ENCODE measurements around the gene CARMIL1.

CARMIL1 gene

GRCh38 chr6:25415701-25416100 is 136.5 kb downstream of the CARMIL1 start:
- Histone ChIP-seq H3K9me3 (ENCODE audit: low read length) (no peaks in the 10 kb centered on the region), H3K4me1 (ENCODE audit: insufficient read depth, low read length) (no peaks in the 10 kb centered on the region), H3K4me3 (ENCODE audit: low read depth in 1 of 2, low read length in 2 of 2) (no peak overlapping the region), H3K9ac (ENCODE audit: low read length) (no peak overlapping the region), H3K36me3 (ENCODE audit: insufficient read depth, low read length) (no peaks in the 10 kb centered on the region), H3K27ac (ENCODE audit: low read depth, low read length) (no peak overlapping the region), H3K27me3 (ENCODE audit: control insufficient read depth in 1 of 2, insufficient read depth in 2 of 2, low read length in 2 of 2) (no peaks in the 10 kb centered on the region)

GRCh38 chr6:25417046-25417605 is 138.0 kb downstream of the CARMIL1 start:
- Histone ChIP-seq H3K9me3 (ENCODE audit: low read length) (no peaks in the 10 kb centered on the region), H3K27me3 (ENCODE audit: control insufficient read depth in 1 of 2, insufficient read depth in 2 of 2, low read length in 2 of 2) (no peaks in the 10 kb centered on the region), H3K4me3 (ENCODE audit: low read depth in 1 of 2, low read length in 2 of 2) (no peak overlapping the region), H3K9ac (ENCODE audit: low read length) (no peak overlapping the region), H3K27ac (ENCODE audit: low read depth, low read length) (no peak overlapping the region), H3K4me1 (ENCODE audit: insufficient read depth, low read length) (no peaks in the 10 kb centered on the region), H3K36me3 (ENCODE audit: insufficient read depth, low read length) (no peaks in the 10 kb centered on the region)

DNA sequence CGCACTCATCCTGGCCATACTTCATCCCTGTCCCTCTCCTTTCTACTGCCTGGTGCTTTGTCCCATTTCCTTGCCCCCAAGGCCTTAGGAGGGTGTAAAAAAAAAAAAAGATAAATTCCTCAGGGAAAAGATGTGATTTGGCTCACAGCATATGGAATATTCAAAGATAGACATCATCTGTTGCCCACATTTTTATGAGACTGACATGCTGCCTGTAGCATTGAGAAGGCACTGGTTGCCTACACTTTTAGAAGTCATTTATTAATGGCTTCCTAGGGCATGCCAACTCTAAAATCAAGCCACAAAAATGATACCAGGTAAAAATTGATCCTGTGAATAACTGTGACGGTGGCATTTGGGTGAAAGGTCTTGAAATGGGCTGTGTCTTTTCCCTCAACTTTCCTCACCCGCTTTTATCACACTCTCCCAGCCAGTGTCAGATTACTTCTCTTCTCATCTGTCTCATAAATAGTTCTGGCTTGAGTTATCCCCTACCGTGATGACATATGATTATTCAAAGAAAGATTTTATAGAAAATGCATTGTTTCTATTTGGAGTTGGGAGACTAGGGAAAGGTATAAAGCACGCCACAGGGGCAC is 139.4 kb downstream of the CARMIL1 start:
- Histone ChIP-seq H3K27ac (ENCODE audit: low read depth, low read length) (no peak overlapping the region), H3K4me3 (ENCODE audit: low read depth in 1 of 2, low read length in 2 of 2) (no peak overlapping the region), H3K36me3 (ENCODE audit: insufficient read depth, low read length) (no peaks in the 10 kb centered on the region), H3K27me3 (ENCODE audit: control insufficient read depth in 1 of 2, insufficient read depth in 2 of 2, low read length in 2 of 2) (no peaks in the 10 kb centered on the region), H3K4me1 (ENCODE audit: insufficient read depth, low read length) (no peaks in the 10 kb centered on the region), H3K9me3 (ENCODE audit: low read length) (no peaks in the 10 kb centered on the region), H3K9ac (ENCODE audit: low read length) (no peak overlapping the region)

DNA sequence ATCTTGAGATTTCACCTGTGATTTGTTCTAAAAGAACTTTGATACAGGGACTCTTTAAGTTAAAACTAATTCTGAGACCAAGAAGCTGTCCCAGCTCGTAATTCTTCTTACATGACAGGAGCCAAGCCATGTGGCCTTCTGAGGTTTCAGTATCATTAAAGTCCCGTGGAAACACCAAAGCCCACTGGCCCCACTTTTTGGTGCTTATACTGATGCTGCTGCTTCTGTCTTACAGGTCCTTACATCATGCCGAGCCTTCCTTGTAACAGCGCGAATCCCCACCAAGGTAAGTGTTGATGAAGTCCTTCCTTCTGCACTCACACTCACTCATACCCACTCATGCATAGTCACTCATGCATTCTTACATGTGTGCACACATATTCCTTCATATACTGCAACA is 140.7 kb downstream of the CARMIL1 start:
- no peak overlapping the region for H3K4me3 ChIP-seq (ENCODE audit: low read depth in 1 of 2, low read length in 2 of 2)
- no peaks in the 10 kb centered on the region for H3K4me1 ChIP-seq (ENCODE audit: insufficient read depth, low read length)
- H3K27me3 ChIP-seq (ENCODE audit: control insufficient read depth in 1 of 2, insufficient read depth in 2 of 2, low read length in 2 of 2), result no peaks in the 10 kb centered on the region
- no peak overlapping the region for H3K9ac ChIP-seq (ENCODE audit: low read length)
- no peaks in the 10 kb centered on the region for H3K36me3 ChIP-seq (ENCODE audit: insufficient read depth, low read length)
- no peaks in the 10 kb centered on the region for H3K9me3 ChIP-seq (ENCODE audit: low read length)
- H3K27ac ChIP-seq (ENCODE audit: low read depth, low read length), result no peak overlapping the region

DNA sequence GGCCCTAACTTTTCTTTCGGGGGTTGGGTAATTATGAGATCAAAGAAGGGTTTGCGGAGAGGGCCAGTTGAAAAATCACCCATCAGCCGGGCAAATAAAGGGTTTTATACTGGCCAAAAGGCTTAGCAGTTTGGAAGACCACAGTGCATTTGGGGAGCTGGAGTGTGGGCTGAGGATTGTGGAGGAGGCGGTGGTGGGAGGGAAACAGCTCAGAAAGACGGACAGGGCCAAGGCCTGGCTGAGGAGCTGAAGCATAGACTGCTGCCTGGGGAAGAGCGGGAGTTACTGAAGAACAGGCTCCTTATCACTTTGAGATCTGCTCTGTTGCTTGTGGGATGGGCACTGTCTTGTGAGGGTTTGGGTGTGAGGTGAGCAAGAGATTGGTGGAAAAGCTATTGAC is 144.2 kb downstream of the CARMIL1 start:
- H3K4me3 ChIP-seq (ENCODE audit: low read depth in 1 of 2, low read length in 2 of 2), result no peak overlapping the region
- no peaks in the 10 kb centered on the region for H3K36me3 ChIP-seq (ENCODE audit: insufficient read depth, low read length)
- no peaks in the 10 kb centered on the region for H3K4me1 ChIP-seq (ENCODE audit: insufficient read depth, low read length)
- H3K9me3 ChIP-seq (ENCODE audit: low read length), result no peaks in the 10 kb centered on the region
- no peaks in the 10 kb centered on the region for H3K27me3 ChIP-seq (ENCODE audit: control insufficient read depth in 1 of 2, insufficient read depth in 2 of 2, low read length in 2 of 2)
- no peak overlapping the region for H3K9ac ChIP-seq (ENCODE audit: low read length)
- no peak overlapping the region for H3K27ac ChIP-seq (ENCODE audit: low read depth, low read length)

- Histone ChIP-seq H3K4me3 (ENCODE audit: low read depth in 1 of 2, low read length in 2 of 2) (no peak overlapping the region), H3K9me3 (ENCODE audit: low read length) (no peaks in the 10 kb centered on the region), H3K27me3 (ENCODE audit: control insufficient read depth in 1 of 2, insufficient read depth in 2 of 2, low read length in 2 of 2) (no peaks in the 10 kb centered on the region), H3K4me1 (ENCODE audit: insufficient read depth, low read length) (no peaks in the 10 kb centered on the region), H3K36me3 (ENCODE audit: insufficient read depth, low read length) (no peaks in the 10 kb centered on the region), H3K9ac (ENCODE audit: low read length) (no peak overlapping the region), H3K27ac (ENCODE audit: low read depth, low read length) (no peak overlapping the region)
Measured at GRCh38 chr6:25424303-25424702, 145.1 kb downstream of the CARMIL1 start.

GRCh38 chr6:25427549-25427948 is 148.4 kb downstream of the CARMIL1 start:
- no peak overlapping the region for H3K9ac ChIP-seq (ENCODE audit: low read length)
- no peak overlapping the region for H3K27ac ChIP-seq (ENCODE audit: low read depth, low read length)
- H3K36me3 ChIP-seq (ENCODE audit: insufficient read depth, low read length), result no peaks in the 10 kb centered on the region
- no peaks in the 10 kb centered on the region for H3K27me3 ChIP-seq (ENCODE audit: control insufficient read depth in 1 of 2, insufficient read depth in 2 of 2, low read length in 2 of 2)
- no peaks in the 10 kb centered on the region for H3K9me3 ChIP-seq (ENCODE audit: low read length)
- no peaks in the 10 kb centered on the region for H3K4me1 ChIP-seq (ENCODE audit: insufficient read depth, low read length)
- no peak overlapping the region for H3K4me3 ChIP-seq (ENCODE audit: low read depth in 1 of 2, low read length in 2 of 2)

GRCh38 chr6:25428758-25429317 is 149.7 kb downstream of the CARMIL1 start:
- no peaks in the 10 kb centered on the region for H3K27me3 ChIP-seq (ENCODE audit: control insufficient read depth in 1 of 2, insufficient read depth in 2 of 2, low read length in 2 of 2)
- no peak overlapping the region for H3K9ac ChIP-seq (ENCODE audit: low read length)
- no peak overlapping the region for H3K27ac ChIP-seq (ENCODE audit: low read depth, low read length)
- H3K4me3 ChIP-seq (ENCODE audit: low read depth in 1 of 2, low read length in 2 of 2), result no peak overlapping the region
- no peaks in the 10 kb centered on the region for H3K36me3 ChIP-seq (ENCODE audit: insufficient read depth, low read length)
- no peaks in the 10 kb centered on the region for H3K9me3 ChIP-seq (ENCODE audit: low read length)
- no peaks in the 10 kb centered on the region for H3K4me1 ChIP-seq (ENCODE audit: insufficient read depth, low read length)

- H3K4me3 ChIP-seq (ENCODE audit: low read depth in 1 of 2, low read length in 2 of 2), result no peak overlapping the region
- H3K9me3 ChIP-seq (ENCODE audit: low read length), result no peaks in the 10 kb centered on the region
- no peak overlapping the region for H3K9ac ChIP-seq (ENCODE audit: low read length)
- no peak overlapping the region for H3K27ac ChIP-seq (ENCODE audit: low read depth, low read length)
- H3K27me3 ChIP-seq (ENCODE audit: control insufficient read depth in 1 of 2, insufficient read depth in 2 of 2, low read length in 2 of 2), result no peaks in the 10 kb centered on the region
- H3K36me3 ChIP-seq (ENCODE audit: insufficient read depth, low read length), result no peaks in the 10 kb centered on the region
- no peaks in the 10 kb centered on the region for H3K4me1 ChIP-seq (ENCODE audit: insufficient read depth, low read length)
Measured at GRCh38 chr6:25431306-25431974, 152.3 kb downstream of the CARMIL1 start.

- Histone ChIP-seq H3K9ac (ENCODE audit: low read length) (no peak overlapping the region), H3K4me1 (ENCODE audit: insufficient read depth, low read length) (no peaks in the 10 kb centered on the region), H3K9me3 (ENCODE audit: low read length) (no peaks in the 10 kb centered on the region), H3K27me3 (ENCODE audit: control insufficient read depth in 1 of 2, insufficient read depth in 2 of 2, low read length in 2 of 2) (no peaks in the 10 kb centered on the region), H3K4me3 (ENCODE audit: low read depth in 1 of 2, low read length in 2 of 2) (no peak overlapping the region), H3K36me3 (ENCODE audit: insufficient read depth, low read length) (no peaks in the 10 kb centered on the region), H3K27ac (ENCODE audit: low read depth, low read length) (no peak overlapping the region)
Measured at GRCh38 chr6:25431975-25432307, 152.8 kb downstream of the CARMIL1 start.

DNA sequence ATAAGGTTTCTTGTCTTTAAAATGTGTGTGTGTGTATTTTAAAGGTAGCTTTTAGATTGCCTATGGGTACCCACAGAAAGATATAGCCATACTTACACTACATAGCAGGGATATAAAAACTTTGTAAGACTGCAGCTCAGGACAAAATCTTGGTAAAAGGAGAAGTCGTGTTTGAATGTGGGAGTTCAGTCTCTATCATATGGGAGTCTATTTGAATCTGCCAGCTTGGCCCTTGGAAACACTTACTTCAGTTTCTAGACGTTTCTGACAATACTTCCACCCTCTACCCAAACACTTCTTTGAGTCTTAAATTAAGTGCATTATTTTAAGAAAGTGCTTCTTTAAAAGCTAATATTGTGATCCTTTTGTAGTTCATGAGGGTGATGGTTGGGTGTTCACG is 155.7 kb downstream of the CARMIL1 start:
- Histone ChIP-seq H3K9me3 (ENCODE audit: low read length) (no peaks in the 10 kb centered on the region), H3K4me3 (ENCODE audit: low read depth in 1 of 2, low read length in 2 of 2) (no peak overlapping the region), H3K36me3 (ENCODE audit: insufficient read depth, low read length) (no peaks in the 10 kb centered on the region), H3K27me3 (ENCODE audit: control insufficient read depth in 1 of 2, insufficient read depth in 2 of 2, low read length in 2 of 2) (no peaks in the 10 kb centered on the region), H3K9ac (ENCODE audit: low read length) (no peak overlapping the region), H3K27ac (ENCODE audit: low read depth, low read length) (no peak overlapping the region), H3K4me1 (ENCODE audit: insufficient read depth, low read length) (no peaks in the 10 kb centered on the region)
